A204.1 (cell line): Measurements from ENCODE around the gene IL1RL2.

Experiments
- FAIRE-seq: peaks from 2 replicates; lab custom pipeline; 2012; peaks lifted over from hg19 to GRCh38; lab: Jason Lieb, UNC

The IL1RL2 gene

GRCh38 chr2:102186791-102187495 lies at the start of gene IL1RL2:
Gene IL1RL2, plus strand, starts transcription at chr2:102187023. Its CDS starts 845 bp downstream, at chr2:102187868.
- FAIRE-seq = no peak

GRCh38 chr2:102137138-102137537 lies 49.7 kb upstream of the IL1RL2 start:
- no peak for FAIRE-seq

- FAIRE-seq = no peak
Observed at GRCh38 chr2:102138331-102138730, 48.5 kb upstream of the IL1RL2 start.

- FAIRE-seq = no peak
Observed at GRCh38 chr2:102139851-102140250, 47.0 kb upstream of the IL1RL2 start.

- FAIRE-seq = no peak
Observed at GRCh38 chr2:102140377-102140776, 46.4 kb upstream of the IL1RL2 start.

- FAIRE-seq = no peak
Observed at GRCh38 chr2:102141011-102141943, 45.5 kb upstream of the IL1RL2 start.

- FAIRE-seq = no peak
Observed at GRCh38 chr2:102141970-102142828, 44.6 kb upstream of the IL1RL2 start, which contains the start of gene IL1R1. Gene IL1R1, plus strand, starts transcription at chr2:102142746. Its CDS starts 14,979 bp downstream, at chr2:102157725.

GRCh38 chr2:102142829-102143449 lies 43.9 kb upstream of the IL1RL2 start:
- FAIRE-seq = no peak

- FAIRE-seq = no peak
Observed at GRCh38 chr2:102143450-102143985, 43.3 kb upstream of the IL1RL2 start.

GRCh38 chr2:102144128-102144527 lies 42.7 kb upstream of the IL1RL2 start:
- FAIRE-seq = no peak

- no peak for FAIRE-seq
Observed at GRCh38 chr2:102145107-102145506, 41.7 kb upstream of the IL1RL2 start.

GRCh38 chr2:102145934-102146333 lies 40.9 kb upstream of the IL1RL2 start:
- FAIRE-seq = no peak

- no peak for FAIRE-seq
Observed at GRCh38 chr2:102147935-102148334, 38.9 kb upstream of the IL1RL2 start.

GRCh38 chr2:102149243-102149642 lies 37.6 kb upstream of the IL1RL2 start:
- FAIRE-seq = no peak

GRCh38 chr2:102149644-102150455 lies 37.0 kb upstream of the IL1RL2 start:
- no peak for FAIRE-seq

- no peak for FAIRE-seq
Observed at GRCh38 chr2:102154364-102154763, 32.5 kb upstream of the IL1RL2 start.

GRCh38 chr2:102154946-102155702 lies 31.7 kb upstream of the IL1RL2 start:
- FAIRE-seq = no peak

GRCh38 chr2:102155703-102156515 lies 30.9 kb upstream of the IL1RL2 start:
- no peak for FAIRE-seq
